ENCODE results near the gene KCP. TPM values are rescaled to one million over a fixed set of nuclear protein-coding genes. Genes with fewer than 3 reads are reported as not detected.
A peak's percentile ranks its signal among the peaks of the same experiment; 100 is the strongest.

The KCP gene
- total and polyA plus RNA-seq, 4 experiments from 2014 or later: 0.39 to 0.55 TPM; not detected in 2

DNA sequence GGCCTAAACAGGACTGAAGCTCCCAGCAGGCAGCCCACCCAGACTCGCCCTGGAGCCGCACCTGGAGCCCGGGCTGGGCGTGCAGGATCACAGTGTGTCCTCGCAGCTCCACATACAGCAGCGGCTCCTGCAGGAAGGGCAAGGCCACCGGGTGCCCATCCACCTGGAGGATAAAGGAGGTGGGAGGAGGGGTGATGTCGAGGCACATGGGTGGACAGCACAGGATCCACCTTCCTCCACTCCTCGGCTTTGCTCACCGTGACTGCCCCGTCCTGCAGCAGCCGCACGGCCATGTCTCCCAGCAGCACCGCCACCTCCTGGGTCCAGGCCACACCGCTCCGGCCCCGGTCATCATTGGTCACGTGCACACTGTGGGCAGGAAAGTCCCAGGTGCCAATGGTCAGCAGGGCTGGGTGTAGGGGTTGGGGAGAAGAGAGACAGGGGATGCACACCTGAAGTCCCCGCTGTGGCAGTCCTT, 31.0 kb downstream of the KCP start:
- intact Hi-C loops (cut with micrococcal nuclease): no loop called here
- no peaks in the 10 kb centered on the region for H3K9me3 ChIP-seq (ENCODE audit: control insufficient read depth in 1 of 2, low read length in 2 of 2)
- H3K4me1 ChIP-seq (ENCODE audit: insufficient read depth, low read length): peaks cover 3% of the 10 kb centered on the region
- no peaks in the 10 kb centered on the region for H3K36me3 ChIP-seq (ENCODE audit: insufficient read depth, low read length)
- Mint-ChIP-seq H3K4me1 (peaks cover 0 to 7% (median 2%) of the 10 kb centered on the region in 4 donors), H3K9me3 (no peaks in the 10 kb centered on the region), H3K27ac (no peak overlapping the region), H3K4me3 (no peak overlapping the region), H3K36me3 (no peaks in the 10 kb centered on the region), H3K27me3 (peaks cover 0 to 3% of the 10 kb centered on the region in 2 donors)
- CTCF ChIA-PET (ENCODE audit: partially characterized antibody): interaction anchor here (1.3 to 7.1 kb wide), 3 partner anchors 12 to 38 kb away, joined by 4 to 68 read pairs (median 7); partner anchors contain the start of gene ATP6V1F
- no peak for DNase-seq
- no peak overlapping the region for H3K4me3 ChIP-seq (ENCODE audit: low read length in 2 of 2)
- no peaks in the 10 kb centered on the region for H3K27me3 ChIP-seq (ENCODE audit: insufficient read depth, low read length)
- H3K27ac ChIP-seq (ENCODE audit: low read depth, low read length): no peak overlapping the region
- POLR2A ChIA-PET (ENCODE audit: partially characterized antibody): no interaction called here

DNA sequence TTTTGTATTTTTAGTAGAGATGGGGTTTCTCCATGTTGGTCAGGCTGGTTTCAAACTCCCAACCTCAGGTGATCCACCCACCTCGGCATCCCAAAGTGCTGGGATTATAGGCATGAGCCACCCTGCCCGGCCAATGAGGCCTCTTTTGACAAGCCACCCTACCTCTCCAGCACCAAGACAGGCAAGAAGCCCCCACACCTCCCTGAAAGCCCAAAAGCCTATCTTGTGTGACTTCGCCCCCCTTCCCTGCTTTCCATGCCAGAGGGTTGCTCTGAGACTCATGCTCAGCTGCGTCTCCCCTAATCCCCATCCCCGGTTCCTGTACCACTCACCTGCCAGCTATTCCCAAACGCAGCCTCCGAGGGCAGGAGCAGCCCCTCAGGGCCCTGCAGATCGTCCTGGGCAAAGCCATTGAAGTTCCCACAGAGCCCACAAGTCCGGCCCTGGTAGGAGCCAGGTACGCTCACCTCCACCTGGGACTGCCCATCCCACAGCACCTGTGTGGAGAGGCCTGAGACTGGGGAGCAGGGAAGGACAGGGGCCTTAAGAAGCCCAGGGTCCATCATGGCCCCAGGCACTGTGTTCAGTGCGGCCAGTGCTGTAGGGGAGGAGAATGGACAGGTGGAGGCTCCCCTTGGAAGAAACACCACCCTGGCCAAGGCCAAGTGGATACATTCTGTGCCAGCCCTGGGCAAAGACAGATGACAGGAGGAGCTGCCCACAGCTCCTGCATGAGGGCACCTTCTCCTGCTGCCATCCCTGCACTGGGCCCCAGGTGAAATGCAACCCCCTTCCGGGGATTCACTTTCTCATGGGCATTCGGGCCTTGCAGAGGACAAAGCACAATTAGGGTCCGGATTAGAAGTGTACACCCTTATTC, 32.0 kb downstream of the KCP start:
- H3K9me3 ChIP-seq (ENCODE audit: control insufficient read depth in 1 of 2, low read length in 2 of 2): no peaks in the 10 kb centered on the region
- H3K9me3 Mint-ChIP-seq: no peaks in the 10 kb centered on the region
- ChIA-PET CTCF (ENCODE audit: partially characterized antibody) (interaction anchor here (1.0 to 7.1 kb wide), 3 partner anchors 12 to 37 kb away, joined by 3 to 68 read pairs (median 7); partner anchors contain the start of gene ATP6V1F), POLR2A (ENCODE audit: partially characterized antibody) (no interaction called here)
- no peaks in the 10 kb centered on the region for H3K36me3 Mint-ChIP-seq
- DNase-seq: no peak
- H3K4me1 Mint-ChIP-seq: peaks cover 0 to 5% (median 1%) of the 10 kb centered on the region in 4 donors
- no peaks in the 10 kb centered on the region for H3K27me3 ChIP-seq (ENCODE audit: insufficient read depth, low read length)
- peaks cover 0 to under 1% of the 10 kb centered on the region in 2 donors for H3K27me3 Mint-ChIP-seq
- H3K4me3 ChIP-seq (ENCODE audit: low read length in 2 of 2): no peak overlapping the region
- H3K36me3 ChIP-seq (ENCODE audit: insufficient read depth, low read length): no peaks in the 10 kb centered on the region
- H3K4me1 ChIP-seq (ENCODE audit: insufficient read depth, low read length): peaks cover 3% of the 10 kb centered on the region
- intact Hi-C loops (cut with micrococcal nuclease): no loop called here
- H3K27ac ChIP-seq (ENCODE audit: low read depth, low read length): no peak overlapping the region
- no peak overlapping the region for H3K4me3 Mint-ChIP-seq
- H3K27ac Mint-ChIP-seq: no peak overlapping the region

DNA sequence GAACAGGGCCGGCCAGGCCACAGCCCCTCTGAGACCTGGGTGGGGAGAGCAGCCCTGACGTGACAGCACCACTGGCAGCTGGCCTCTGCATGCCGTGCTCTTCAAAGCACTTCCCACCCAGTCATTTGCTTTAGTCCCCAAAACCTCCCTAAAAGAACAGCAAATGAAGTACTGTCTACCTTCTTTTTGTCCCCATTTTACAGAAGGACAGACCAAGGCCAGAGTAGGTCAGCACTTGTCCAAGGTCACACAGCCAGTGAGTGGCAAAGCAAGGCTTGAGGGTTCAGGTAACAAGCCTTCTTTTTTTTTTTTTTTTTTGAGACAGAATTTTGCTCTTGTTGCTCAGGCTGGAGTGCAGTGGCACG, 32.8 kb downstream of the KCP start:
- intact Hi-C loops (cut with micrococcal nuclease): no loop called here

DNA sequence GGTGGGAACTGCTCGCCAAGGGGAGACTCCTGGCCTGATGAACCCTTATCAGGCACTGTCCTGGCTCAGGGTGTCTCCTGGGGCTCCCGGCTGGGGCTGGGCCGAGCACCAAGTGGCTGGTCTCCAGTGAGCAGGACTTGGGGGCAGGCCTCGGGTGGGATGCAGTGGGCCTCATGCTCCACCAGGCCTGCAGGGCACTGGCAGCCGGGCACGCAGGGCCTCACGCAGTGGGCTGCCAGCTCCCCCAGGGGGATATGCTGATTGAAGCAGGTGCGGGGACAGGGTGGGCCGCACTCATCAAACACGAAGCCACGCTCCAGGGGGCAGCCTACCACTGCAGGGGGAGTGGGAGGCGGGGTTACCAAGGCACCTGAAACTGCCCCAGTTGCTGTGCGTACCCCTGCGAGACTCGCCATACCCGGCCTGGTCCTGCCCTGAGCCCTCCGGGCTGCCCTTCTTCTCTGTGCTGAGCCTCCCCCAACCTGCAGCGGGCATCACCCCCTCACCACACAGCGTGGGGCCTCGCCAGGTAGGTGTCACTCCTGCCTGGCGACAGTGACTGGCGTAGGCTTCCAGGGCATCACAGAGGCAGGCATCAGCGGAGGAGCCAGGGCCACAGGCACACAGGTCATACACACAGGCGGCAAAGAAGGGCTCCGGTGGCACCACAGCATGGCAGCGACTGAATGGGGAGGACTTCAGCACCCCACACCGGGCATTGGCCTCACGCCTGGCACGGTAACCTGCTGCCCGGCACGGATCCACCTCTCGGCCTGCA, 33.3 kb downstream of the KCP start:
- Mint-ChIP-seq H3K4me3 (no peak overlapping the region), H3K27ac (no peak overlapping the region), H3K4me1 (peaks cover 0 to 3% (median under 1%) of the 10 kb centered on the region in 4 donors), H3K9me3 (no peaks in the 10 kb centered on the region), H3K36me3 (no peaks in the 10 kb centered on the region), H3K27me3 (no peaks in the 10 kb centered on the region)
- Histone ChIP-seq H3K4me1 (ENCODE audit: insufficient read depth, low read length) (peaks cover 3% of the 10 kb centered on the region), H3K36me3 (ENCODE audit: insufficient read depth, low read length) (no peaks in the 10 kb centered on the region), H3K27me3 (ENCODE audit: insufficient read depth, low read length) (no peaks in the 10 kb centered on the region), H3K27ac (ENCODE audit: low read depth, low read length) (no peak overlapping the region), H3K4me3 (ENCODE audit: low read length in 2 of 2) (no peak overlapping the region), H3K9me3 (ENCODE audit: control insufficient read depth in 1 of 2, low read length in 2 of 2) (no peaks in the 10 kb centered on the region)
- DNase-seq: no peak
- POLR2A ChIA-PET (ENCODE audit: partially characterized antibody): no interaction called here
- CTCF ChIA-PET (ENCODE audit: partially characterized antibody): interaction anchor here (1.0 to 2.4 kb wide), 2 partner anchors 10 to 14 kb away, joined by 3 to 7 read pairs; partner anchors contain the start of gene ATP6V1F
- intact Hi-C loops (cut with micrococcal nuclease): no loop called here

More for the DNA sequence above, 32.8 kb downstream of the KCP start:
- ChIA-PET CTCF (ENCODE audit: partially characterized antibody) (interaction anchor here (1.0 to 2.4 kb wide), 2 partner anchors 11 to 15 kb away, joined by 3 to 7 read pairs; partner anchors contain the start of gene ATP6V1F), POLR2A (ENCODE audit: partially characterized antibody) (no interaction called here)
- peaks cover 0 to 3% (median under 1%) of the 10 kb centered on the region in 4 donors for H3K4me1 Mint-ChIP-seq
- DNase-seq: no peak
- Histone ChIP-seq H3K36me3 (ENCODE audit: insufficient read depth, low read length) (no peaks in the 10 kb centered on the region), H3K27me3 (ENCODE audit: insufficient read depth, low read length) (no peaks in the 10 kb centered on the region), H3K4me1 (ENCODE audit: insufficient read depth, low read length) (peaks cover 3% of the 10 kb centered on the region), H3K9me3 (ENCODE audit: control insufficient read depth in 1 of 2, low read length in 2 of 2) (no peaks in the 10 kb centered on the region), H3K27ac (ENCODE audit: low read depth, low read length) (no peak overlapping the region), H3K4me3 (ENCODE audit: low read length in 2 of 2) (no peak overlapping the region)
- H3K27me3 Mint-ChIP-seq: no peaks in the 10 kb centered on the region
- H3K4me3 Mint-ChIP-seq: no peak overlapping the region
- H3K27ac Mint-ChIP-seq: no peak overlapping the region
- H3K9me3 Mint-ChIP-seq: no peaks in the 10 kb centered on the region
- no peaks in the 10 kb centered on the region for H3K36me3 Mint-ChIP-seq

GRCh38 chr7:128876586-128876977, 33.9 kb downstream of the KCP start:
- DNase-seq: no peak
- Mint-ChIP-seq H3K9me3 (no peaks in the 10 kb centered on the region), H3K36me3 (no peaks in the 10 kb centered on the region), H3K4me3 (no peak overlapping the region), H3K27ac (no peak overlapping the region), H3K4me1 (peaks cover 0 to 3% (median under 1%) of the 10 kb centered on the region in 4 donors), H3K27me3 (no peaks in the 10 kb centered on the region)
- no peaks in the 10 kb centered on the region for H3K36me3 ChIP-seq (ENCODE audit: insufficient read depth, low read length)
- H3K27ac ChIP-seq (ENCODE audit: low read depth, low read length): no peak overlapping the region
- POLR2A ChIA-PET (ENCODE audit: partially characterized antibody): no interaction called here
- no peaks in the 10 kb centered on the region for H3K27me3 ChIP-seq (ENCODE audit: insufficient read depth, low read length)
- intact Hi-C loops (cut with micrococcal nuclease): no loop called here
- no peaks in the 10 kb centered on the region for H3K9me3 ChIP-seq (ENCODE audit: control insufficient read depth in 1 of 2, low read length in 2 of 2)
- H3K4me3 ChIP-seq (ENCODE audit: low read length in 2 of 2): no peak overlapping the region
- CTCF ChIA-PET (ENCODE audit: partially characterized antibody): no interaction called here
- peaks cover 3% of the 10 kb centered on the region for H3K4me1 ChIP-seq (ENCODE audit: insufficient read depth, low read length)

GRCh38 chr7:128876127-128876526, 34.4 kb downstream of the KCP start:
- no peaks in the 10 kb centered on the region for H3K27me3 ChIP-seq (ENCODE audit: insufficient read depth, low read length)
- intact Hi-C loops (cut with micrococcal nuclease): no loop called here
- H3K4me3 ChIP-seq (ENCODE audit: low read length in 2 of 2): no peak overlapping the region
- H3K27ac ChIP-seq (ENCODE audit: low read depth, low read length): no peak overlapping the region
- H3K36me3 Mint-ChIP-seq: no peaks in the 10 kb centered on the region
- peak overlapping the region in 1 of 8 donors; percentile 41 for H3K4me3 Mint-ChIP-seq
- POLR2A ChIA-PET (ENCODE audit: partially characterized antibody): no interaction called here
- no peak for DNase-seq
- peaks cover 0 to 3% (median under 1%) of the 10 kb centered on the region in 4 donors for H3K4me1 Mint-ChIP-seq
- H3K9me3 Mint-ChIP-seq: no peaks in the 10 kb centered on the region
- H3K9me3 ChIP-seq (ENCODE audit: control insufficient read depth in 1 of 2, low read length in 2 of 2): no peaks in the 10 kb centered on the region
- CTCF ChIA-PET (ENCODE audit: partially characterized antibody): no interaction called here
- H3K27ac Mint-ChIP-seq: no peak overlapping the region
- no peaks in the 10 kb centered on the region for H3K36me3 ChIP-seq (ENCODE audit: insufficient read depth, low read length)
- peaks cover 3% of the 10 kb centered on the region for H3K4me1 ChIP-seq (ENCODE audit: insufficient read depth, low read length)
- no peaks in the 10 kb centered on the region for H3K27me3 Mint-ChIP-seq

DNA sequence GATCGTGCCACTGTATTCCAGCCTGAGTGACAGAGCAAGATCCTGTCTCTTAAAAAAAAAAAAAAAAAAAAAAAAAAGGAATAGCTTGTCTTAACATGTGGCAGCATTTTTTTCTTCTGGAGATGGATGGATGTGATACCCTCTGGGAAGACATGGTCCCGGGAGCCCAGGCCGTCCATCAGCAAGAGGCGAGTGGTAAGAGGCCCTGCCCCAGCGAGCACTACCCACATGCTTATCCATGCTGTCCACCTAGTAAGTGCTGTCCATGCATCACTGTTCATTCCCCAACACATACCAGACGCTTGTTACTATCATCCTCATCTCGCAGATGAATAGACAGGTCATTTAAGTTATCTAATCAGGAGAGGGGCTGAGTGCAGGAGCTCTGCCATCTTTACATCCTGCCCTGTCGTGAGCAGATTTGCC, 35.0 kb downstream of the KCP start:
- Mint-ChIP-seq H3K4me1 (peaks cover 0 to 3% (median 0%) of the 10 kb centered on the region in 4 donors), H3K4me3 (no peak overlapping the region), H3K36me3 (no peaks in the 10 kb centered on the region), H3K27ac (no peak overlapping the region), H3K27me3 (no peaks in the 10 kb centered on the region), H3K9me3 (no peaks in the 10 kb centered on the region)
- no peaks in the 10 kb centered on the region for H3K27me3 ChIP-seq (ENCODE audit: insufficient read depth, low read length)
- no peaks in the 10 kb centered on the region for H3K9me3 ChIP-seq (ENCODE audit: control insufficient read depth in 1 of 2, low read length in 2 of 2)
- no peaks in the 10 kb centered on the region for H3K36me3 ChIP-seq (ENCODE audit: insufficient read depth, low read length)
- no peak for DNase-seq
- CTCF ChIA-PET (ENCODE audit: partially characterized antibody): interaction anchor here (1.3 kb wide), 1 partner anchor 8 kb away, joined by 8 read pairs; no protein-coding TSS in a partner anchor
- intact Hi-C loops (cut with micrococcal nuclease): no loop called here
- peaks cover 3% of the 10 kb centered on the region for H3K4me1 ChIP-seq (ENCODE audit: insufficient read depth, low read length)
- no peak overlapping the region for H3K4me3 ChIP-seq (ENCODE audit: low read length in 2 of 2)
- POLR2A ChIA-PET (ENCODE audit: partially characterized antibody): no interaction called here
- H3K27ac ChIP-seq (ENCODE audit: low read depth, low read length): no peak overlapping the region
